ENCODE data around the gene DSCAML1.
"Not testable (repeated sequence)": the region's sequence is repeated elsewhere in the genome, so short reads cannot be mapped to it uniquely, and the experiment has no call there.

DSCAML1 gene

DNA sequence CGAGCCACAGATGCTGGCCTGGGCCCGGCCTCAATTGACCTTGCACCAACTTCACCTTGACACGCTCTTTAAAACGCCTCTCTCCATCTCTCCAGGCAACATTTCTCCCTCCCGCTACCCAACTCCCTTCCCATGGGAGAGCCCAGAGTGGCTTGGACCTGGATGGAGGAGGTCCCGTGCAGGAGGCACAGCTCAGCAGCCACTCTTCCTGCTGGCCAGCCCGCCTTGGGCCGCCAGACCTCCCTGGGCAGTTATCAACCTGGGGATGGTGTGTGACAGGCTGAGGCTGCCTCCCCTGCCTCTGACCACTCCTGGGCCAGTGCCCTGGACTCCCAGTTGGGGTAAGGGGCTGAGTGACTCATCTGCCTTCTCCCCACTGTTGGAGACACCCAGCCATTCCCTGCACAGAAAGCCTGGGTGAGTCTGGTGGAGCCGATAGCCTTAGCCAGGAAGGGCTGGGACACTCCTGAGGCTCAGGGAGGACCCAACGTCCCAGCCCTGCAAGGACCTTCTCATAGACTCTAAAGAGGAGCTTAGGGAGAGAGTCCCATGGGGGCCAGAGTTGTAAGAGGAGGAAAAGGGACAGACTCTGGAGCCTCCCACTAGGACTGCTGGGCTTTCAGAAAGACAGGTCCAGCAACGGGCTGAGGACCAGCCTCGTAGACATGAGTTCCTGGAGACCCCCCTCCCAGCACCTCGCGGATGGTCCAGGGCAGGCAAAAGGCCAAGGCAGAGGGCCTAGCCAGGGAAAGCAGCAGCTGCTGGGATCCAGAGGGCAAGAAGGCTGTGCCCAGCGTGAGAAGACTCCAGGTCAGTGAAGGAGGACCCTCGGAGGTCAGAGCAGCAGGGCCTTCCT lies 337.7 kb downstream of the DSCAML1 start:
- no peak for DNase-seq (ENCODE audit: extremely low read depth in 1 of 2, low read depth in 1 of 2)

DNA sequence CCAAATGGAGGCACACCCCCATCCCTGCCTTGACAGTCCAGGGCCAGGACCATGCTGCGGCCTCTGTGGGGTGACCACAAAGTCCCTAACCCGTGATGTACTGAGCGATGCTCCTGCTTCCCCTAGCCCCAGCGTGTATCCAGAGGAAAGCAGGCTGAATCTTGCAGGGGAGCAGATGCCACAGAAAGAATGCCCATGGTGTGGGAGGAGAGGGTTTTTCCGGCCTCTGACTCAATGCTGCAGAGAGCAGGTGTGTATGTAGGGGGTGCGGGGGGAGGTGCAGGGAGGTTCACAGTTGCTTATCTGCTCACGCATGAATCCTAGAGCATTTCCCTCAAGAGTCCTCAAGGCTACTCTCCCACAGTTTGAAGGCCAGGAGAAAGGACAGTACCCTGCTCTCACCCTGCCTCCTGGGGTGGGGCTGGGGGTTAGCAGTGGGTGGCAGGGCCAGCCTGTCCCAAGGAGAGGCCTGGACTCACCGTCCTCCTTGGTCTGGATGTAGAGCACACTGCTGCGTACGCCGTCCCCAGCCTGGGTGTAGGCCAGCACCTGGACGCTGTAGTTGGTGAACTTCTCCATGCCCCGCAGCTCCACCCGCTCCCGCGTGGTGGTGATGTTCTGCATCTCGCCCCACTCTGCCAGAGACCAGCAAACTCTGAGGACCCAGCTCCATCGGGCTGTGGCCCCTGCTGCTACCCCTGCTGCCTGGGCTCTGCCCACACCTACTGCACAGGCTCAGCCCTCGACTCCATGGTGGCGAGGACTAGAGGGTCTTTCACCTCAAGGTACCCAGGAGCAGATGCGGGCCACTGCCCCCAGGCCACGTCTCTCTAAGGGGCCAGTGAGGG lies 338.5 kb downstream of the DSCAML1 start:
- peak in 1 of 2 donors; percentile 32 for DNase-seq (ENCODE audit: extremely low read depth in 1 of 2, low read depth in 1 of 2)

DNA sequence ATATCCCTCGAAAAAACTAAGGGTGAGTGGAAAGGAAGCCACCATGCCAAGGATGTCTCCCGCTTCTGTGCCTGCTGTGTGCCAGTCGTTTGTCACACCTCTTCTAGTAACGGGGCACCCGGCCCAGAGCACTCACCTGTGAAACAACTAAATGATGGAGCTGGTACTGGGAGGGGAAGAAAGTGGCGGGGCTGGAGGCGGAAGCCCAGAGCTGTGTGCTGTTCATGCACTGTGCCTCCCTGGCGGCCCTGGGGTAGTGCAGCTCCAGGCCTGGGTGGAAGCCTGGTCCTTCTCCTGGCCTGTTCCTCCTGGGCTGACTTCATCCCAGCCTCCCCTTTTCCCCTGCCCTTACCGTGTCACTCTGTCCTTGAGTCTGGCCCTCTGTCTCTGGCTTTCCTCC lies 339.2 kb downstream of the DSCAML1 start:
- no peak for DNase-seq (ENCODE audit: extremely low read depth in 1 of 2, low read depth in 1 of 2)

DNA sequence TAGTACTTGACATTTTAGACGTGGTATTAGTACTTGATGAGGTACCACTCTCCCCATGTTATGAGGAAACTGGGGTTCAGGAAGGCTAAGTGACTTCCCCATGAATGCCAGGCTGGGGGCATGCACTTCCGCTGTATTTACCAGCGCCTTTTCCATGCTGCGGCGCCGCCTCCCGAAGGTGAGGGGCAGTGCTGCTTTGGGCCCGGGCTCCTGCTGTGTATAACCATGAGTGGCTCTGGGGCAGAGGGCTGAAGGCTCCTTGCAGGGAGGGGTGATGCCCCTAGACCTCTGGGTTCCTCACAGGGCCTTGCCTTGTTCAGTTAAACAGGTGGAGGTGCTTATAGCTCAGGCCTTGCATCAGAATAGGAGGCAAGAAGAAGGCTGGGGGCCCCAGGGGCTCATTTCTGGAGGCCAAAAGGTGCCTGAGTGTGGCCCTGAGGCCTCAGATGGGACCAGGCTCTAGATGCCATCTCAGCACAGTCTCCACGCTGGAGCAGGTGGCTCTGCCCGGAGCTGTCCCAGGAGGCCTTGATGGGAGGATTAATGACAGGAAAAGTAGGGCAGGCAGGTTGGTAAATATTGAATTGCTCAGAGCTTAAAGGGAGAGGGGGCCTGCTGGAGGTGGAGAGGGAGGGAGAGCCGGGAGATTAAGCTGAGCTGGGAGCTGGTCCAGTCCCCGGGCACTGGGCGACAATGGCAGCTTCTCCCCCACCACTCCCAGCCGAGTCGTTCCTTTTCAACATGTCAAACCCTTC lies 339.8 kb downstream of the DSCAML1 start:
- no peak for DNase-seq (ENCODE audit: extremely low read depth in 1 of 2, low read depth in 1 of 2)

DNA sequence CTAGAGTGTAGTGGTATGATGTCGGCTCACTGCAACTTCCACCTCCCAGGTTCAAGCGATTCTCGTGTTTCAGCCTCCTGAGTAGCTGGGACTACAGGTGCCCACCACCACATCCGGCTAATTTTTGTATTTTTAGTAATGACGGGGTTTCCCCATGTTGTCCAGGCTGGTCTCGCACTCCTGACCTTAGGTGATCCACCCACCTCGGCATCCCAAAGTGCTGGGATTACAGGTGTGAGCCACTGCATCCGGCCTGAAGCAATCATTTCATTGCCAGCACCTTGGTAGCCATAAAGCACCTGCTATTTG lies 340.3 kb downstream of the DSCAML1 start:
- DNase-seq (ENCODE audit: extremely low read depth in 1 of 2, low read depth in 1 of 2) = not testable (repeated sequence)

DNA sequence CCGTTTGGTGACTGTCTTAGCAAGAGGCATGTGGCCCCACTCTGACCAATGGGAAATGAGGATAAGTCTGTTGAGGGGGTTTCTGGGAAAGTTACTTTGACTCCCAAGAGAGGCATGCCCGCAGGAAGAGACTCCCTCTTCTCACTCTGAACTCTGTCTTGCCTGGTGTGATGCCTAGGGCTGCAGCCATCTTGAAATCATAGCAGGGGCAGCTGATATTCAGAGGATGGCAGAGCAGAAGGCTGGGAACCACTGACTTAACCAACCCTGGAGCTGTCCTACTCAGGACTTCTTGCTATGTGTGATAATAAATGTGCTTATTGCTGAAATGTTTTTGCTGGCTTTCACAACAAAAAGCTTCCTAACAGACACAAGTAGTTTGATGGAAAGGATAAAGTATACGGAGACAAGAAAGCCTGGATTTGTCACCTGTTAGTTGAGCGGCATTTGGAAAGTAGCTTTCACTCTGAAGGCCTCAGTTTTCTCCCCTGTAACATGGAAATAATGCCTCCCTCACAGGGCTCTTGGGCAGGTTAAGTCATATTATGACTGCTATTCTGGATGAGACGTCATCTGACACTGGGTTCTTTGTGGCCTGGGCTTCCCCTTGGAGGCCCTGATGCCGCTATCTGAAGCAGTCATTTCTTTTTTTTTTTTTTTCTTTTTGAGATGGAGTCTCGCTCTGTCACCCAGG lies 340.8 kb downstream of the DSCAML1 start:
- DNase-seq (ENCODE audit: extremely low read depth in 1 of 2, low read depth in 1 of 2) = peak; percentile 13 to 46

DNA sequence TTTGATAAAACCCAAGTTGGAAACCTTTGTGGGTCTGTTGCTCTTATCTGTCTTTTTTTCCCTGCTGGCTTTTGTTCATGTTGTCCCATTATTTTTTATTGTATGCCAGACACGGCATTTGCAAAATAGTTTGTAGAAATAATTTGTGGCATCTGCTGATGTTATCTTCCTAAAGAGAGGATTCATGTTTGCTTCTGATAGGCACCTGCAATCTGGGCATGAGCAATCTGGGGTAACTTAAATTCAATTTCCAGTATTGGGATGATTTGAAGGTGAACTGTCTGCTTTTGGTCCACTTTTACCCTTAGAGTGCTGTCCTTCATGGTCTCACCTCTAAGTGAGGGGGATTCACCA lies 342.5 kb downstream of the DSCAML1 start:
- DNase-seq (ENCODE audit: extremely low read depth in 1 of 2, low read depth in 1 of 2) = no peak

DNA sequence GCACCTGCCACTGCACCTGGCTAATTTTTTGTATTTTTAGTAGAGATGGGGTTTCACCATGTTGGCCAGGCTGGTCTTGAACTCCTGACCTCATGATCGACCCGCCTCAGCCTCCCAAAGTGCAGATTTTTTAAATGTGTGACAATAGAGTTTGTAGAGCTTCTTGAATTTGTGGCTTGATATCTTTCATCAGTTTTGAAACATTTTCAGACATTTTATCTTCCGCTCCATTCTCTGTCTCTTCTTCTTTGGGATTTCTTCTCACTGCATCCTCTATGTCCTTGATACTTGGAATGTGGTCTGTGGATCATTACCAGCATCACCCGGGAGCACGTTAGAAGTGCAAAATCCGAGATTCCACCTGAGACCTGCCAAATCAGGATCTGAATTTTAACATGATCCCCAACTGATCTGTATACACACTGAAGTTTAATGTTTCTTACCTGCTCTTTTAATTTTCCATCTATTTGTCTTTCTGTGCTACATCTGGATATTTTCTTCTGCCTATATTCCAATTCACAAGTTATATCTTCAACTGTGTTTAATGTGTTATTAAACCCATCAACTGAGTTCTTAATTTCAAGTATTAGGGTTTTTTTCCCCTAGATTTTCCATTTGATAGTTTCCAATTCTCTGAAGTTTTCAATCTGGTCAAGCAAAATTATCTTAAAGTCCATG lies 343.0 kb downstream of the DSCAML1 start:
- no peak for DNase-seq (ENCODE audit: extremely low read depth in 1 of 2, low read depth in 1 of 2)

DNA sequence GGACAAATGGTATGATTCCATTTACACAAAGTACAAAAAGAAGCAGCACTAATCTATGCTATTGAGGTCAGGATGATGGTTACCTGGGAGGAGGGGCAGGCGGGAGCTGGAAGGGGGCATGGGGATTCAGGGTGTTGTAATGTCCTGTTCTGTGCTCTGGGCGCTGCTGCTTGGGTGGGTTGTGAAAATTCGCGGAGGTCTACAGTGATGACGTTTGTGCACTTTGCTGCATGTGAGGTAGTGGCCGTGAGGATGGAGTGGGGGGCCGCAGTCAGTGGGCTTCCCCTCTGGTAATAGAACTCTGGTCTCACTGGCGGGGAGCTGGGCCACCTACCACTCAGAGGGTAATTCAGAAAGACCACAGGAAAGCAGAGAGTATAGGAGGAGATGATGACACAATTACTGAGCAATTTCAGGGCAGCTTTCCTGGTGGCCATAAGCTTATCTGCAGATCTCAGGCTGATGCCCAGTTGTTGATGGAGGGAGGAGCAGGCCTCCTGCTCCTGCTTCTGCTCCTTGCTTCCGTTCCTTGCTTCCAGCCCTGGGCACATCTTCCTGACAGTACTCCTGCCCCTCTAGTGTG lies 347.8 kb downstream of the DSCAML1 start:
- DNase-seq (ENCODE audit: extremely low read depth in 1 of 2, low read depth in 1 of 2) = no peak

DNA sequence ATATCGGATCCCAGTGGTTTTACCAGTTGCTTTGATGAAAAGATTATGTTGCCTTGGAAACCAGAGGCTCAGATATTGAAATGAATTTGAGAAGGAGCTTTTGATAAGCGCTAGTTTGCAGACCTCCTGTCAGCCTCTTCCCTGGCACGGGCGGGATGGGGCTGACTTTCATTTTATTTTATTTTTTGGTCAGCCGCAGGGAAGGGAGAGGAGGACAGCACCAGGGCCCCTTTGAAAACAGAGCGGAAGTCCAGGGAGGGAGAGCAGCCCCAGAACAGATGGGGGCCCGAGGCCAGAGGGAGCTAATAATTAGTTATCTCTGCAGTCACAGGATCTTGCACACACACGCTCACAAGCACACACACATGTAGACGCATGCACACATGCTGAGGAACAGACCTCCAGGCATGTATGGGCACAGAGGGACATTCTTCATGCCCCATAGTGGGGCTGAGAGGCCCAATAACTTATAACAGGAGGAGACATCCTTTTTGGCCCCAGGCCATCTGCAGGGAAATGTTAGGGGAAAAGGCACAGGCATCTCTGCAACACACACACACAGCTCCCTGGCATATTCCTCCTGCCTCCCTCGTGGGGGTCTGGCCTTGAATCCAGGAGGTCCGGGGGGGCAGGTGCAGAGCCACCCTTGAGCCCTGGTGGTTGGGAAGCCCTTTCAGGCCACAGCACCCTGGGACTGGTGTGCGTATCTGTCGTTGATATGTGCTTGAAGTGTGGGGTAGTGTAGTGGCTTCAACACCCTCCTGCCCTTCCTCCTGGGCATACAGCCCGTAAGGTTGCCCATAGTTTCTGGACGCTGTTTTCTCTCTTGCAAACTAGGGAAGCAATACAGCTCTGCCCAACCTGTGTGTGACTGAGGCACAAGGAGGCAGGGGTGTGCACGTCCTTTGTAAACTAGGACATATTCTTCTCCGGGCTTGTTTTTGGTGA lies 352.0 kb downstream of the DSCAML1 start:
- no peak for DNase-seq (ENCODE audit: extremely low read depth in 1 of 2, low read depth in 1 of 2)

DNA sequence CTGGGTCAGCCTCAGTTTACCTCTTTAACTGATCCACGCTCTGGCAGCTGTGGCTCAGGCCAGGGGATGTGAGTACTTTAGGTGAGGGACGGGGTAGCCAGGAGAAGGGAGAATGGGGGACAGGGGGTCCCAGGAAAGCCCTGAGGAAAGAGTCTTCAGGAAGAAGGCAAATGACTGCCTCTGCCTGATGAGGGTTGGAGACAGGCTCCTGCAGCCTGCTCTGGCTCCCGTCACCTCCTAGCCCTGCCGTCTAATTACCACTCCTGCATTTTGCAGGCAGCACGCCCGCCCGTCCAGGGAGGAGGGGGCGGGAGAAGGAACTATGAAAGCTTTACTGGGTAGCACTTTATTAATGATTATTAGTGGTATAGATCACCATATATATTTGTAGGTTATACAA lies 352.8 kb downstream of the DSCAML1 start:
- DNase-seq (ENCODE audit: extremely low read depth in 1 of 2, low read depth in 1 of 2) = no peak

DNA sequence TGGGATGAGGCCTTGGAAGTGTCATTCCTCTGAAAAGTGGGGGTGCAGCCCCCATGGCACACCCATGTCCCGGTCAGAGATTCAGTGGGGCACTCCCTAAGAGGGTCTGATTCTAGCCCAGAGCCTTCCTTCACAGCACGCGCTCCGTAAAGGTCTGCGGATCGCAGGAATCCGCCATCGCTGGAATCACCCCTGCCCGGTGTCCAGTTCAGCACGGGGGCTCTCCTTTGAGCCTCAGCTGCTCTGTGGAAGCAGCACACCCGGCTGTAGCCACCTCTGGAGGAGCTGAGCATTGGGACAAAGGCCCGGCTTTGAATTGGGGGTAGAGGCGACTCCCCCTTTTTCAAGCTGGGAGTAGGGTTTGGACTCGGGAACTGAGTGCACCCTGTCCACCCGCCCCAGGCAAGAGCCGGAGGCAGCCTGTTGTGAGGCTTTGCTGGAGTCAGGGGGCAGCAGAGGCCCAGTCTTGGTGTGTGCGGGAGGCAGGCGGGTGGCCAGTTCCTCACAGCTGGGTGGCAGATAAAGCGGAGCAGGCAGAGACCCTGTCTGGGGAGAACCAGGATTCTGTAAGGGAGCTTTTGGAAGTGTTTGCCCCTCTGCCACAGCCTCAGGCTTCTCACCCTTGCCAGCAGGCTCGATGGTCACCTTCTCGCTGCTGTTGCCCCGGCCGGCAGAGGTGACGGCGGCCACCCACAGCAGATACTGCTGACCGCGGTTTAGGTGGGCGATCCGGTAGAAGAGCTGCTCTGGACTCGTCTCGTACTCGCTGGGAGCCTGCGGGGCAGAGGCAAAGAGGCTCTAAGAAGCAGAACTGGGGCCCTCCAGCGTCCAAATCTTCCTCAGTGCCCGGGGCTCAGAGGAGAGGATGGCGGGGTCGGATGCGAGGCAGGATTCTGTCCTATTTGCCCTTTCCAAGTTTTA lies 353.5 kb downstream of the DSCAML1 start:
- DNase-seq (ENCODE audit: extremely low read depth in 1 of 2, low read depth in 1 of 2) = no peak

DNA sequence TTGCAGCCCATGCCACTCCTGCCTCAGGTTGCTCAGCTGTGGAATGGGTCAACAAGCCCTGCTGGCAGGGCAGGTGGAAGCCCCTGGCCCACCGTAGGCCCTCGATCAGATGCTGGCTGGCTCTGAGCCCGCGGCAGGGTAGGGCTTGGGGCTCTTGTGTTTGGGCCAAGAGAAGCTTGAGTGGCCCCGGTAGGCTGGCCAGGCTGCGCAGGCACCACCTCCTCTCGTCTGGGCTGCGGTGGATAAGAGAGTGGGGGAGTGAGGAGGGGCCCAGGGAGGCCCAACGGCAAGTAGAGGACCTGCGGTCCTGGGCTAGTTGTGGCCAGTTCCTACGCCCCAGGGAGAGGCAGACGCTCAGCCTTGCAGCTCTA lies 354.2 kb downstream of the DSCAML1 start:
- no peak for DNase-seq (ENCODE audit: extremely low read depth in 1 of 2, low read depth in 1 of 2)

DNA sequence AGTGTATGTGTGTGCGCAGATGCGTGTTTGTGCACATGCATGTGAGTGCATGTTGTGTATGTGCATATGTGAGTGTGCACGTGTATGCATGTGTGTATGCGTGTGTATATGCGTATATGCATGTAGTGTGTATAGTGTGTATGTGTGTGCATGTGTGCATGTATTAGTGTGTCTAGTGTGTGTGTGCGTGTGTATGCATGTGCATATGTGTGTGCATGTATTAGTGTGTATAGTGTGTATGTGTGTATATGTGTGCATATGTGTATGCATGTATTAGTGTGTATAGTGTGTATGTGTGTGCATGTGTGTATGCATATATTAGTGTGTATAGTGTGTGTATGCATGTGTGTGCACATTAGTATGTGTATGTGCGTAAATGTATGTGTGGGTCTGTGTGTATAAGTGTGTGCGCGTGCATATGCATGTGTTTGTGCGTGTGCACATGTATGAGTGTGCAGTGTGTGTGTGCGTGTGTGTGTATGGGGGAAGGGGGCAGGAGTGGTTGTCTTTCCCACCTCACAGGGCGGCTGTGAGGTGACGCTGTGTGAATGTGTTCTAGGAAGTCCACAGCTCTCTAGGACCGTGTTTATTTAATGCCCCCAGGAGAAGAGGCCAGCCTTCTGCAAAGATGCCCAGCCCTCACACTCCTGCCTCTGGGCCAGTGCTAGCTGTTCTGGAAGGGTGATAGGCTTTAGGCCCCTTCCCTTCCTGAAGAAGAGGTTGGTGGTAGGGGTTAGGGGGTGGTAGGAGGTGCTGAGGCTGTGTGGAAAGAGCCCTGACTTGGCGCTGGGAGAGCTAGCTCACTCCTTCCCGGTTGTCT lies 354.8 kb downstream of the DSCAML1 start:
- no peak for DNase-seq (ENCODE audit: extremely low read depth in 1 of 2, low read depth in 1 of 2)

DNA sequence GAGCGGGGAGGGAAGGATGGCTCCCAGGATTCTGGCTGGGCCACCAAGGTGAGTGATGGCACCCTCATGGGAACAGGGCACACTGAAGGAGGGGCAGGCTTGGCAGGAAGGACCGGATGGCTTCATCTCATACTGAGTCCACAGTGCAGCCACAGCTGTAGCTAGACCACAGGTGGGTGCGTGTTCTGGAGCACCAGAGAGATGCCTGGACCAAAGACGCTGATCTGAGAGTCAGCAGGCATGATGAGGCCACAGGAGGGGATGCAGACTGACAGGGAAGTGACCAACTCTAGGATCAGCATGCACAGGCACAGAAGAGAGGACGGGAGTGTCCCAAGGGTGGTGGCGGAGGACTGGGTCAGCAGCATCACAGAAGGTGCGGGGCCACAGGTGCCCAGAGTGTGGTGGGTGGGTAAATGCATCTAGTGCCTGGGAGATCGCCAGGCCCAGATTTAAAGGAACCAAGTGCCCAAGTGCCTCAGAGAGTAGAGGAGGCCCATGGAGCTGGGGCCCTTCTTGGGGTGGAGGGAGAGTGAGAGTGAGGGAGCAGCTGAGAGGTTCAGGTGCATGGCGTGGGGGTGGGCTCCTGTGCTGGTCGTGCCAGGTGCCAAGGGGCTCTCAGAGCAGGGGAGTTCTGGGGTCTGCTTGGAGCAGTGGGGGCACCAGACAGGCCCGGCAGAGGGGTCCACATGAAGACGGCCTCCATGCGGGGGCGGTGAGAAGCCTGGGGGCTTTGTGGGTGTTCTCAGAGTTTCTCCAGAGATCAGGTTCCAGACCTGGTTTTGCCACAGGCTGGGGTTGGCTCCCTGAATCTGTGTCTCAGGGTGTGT lies 355.7 kb downstream of the DSCAML1 start:
- no peak for DNase-seq (ENCODE audit: extremely low read depth in 1 of 2, low read depth in 1 of 2)

DNA sequence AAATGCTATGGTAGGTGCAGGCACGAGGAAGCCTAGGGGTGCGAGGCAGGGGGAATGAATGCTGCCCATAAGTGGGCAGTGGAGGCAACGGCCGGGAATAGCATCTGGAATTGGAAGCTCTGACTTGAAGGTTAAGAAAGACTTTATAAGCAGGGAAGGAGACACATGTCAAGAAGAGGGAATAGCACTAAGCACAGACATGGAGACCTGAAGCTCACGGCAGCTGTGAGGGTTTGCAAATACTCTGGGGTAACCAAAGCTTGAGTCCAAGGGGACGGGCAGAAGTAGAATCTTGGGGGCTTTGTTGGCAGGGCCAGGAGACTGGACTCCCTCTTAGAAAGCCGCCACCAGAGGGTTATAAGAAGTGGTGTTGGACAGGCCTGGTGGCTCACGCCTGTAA lies 356.8 kb downstream of the DSCAML1 start:
- no peak for DNase-seq (ENCODE audit: extremely low read depth in 1 of 2, low read depth in 1 of 2)
